ENCODE data around the gene UBE2M.
"Not testable (repeated sequence)": the region's sequence is repeated elsewhere in the genome, so short reads cannot be mapped to it uniquely, and the experiment has no call there.

UBE2M gene

DNA sequence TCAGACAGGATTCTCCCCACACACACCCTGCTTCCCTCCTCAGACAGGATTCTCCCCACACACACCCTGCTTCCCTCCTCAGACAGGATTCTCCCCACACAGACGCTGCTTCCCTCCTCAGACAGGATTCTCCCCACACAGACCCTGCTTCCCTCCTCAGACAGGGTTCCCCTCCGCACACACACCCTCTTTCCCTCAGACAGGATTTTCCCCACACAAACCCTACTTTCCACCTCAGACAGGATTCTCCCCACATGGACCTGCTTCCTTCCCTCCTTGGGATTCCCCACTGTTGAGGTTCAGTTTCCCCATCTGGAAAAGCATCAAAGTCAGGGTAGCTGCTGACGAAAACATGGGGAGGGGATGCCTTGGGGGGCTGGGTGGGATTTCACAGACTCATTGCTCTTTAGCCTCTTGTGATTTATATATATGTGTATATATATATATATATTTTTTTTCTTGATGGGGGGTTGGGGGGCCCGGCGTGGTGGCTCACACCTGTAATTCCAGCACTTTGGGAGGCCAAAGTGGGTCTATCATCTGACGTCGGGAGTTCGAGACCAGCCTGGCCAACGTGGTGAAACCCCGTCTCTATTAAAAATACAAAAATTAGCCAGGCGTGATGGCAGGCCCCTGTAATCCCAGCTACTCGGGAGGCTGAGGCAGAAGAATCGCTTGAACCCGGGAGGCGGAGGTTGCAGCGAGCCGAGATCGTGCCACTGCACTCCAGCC is 15.6 kb downstream of the UBE2M start:
- DNase-seq (ENCODE audit: low read depth in 2 of 2, low spot score in 1 of 2), result not testable (repeated sequence)

DNA sequence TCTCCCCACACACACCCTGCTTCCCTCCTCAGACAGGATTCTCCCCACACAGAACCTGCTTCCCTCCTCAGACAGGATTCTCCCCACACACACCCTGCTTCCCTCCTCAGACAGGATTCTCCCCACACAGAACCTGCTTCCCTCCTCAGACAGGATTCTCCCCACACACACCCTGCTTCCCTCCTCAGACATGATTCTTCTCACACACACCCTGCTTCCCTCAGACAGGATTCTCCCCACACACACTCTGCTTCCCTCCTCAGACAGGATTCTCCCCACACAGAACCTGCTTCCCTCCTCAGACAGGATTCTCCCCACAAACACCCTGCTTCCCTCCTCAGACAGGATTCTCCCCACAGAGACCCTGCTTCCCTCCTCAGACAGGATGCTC is 19.2 kb downstream of the UBE2M start:
- DNase-seq (ENCODE audit: low read depth in 2 of 2, low spot score in 1 of 2), result not testable (repeated sequence)

DNA sequence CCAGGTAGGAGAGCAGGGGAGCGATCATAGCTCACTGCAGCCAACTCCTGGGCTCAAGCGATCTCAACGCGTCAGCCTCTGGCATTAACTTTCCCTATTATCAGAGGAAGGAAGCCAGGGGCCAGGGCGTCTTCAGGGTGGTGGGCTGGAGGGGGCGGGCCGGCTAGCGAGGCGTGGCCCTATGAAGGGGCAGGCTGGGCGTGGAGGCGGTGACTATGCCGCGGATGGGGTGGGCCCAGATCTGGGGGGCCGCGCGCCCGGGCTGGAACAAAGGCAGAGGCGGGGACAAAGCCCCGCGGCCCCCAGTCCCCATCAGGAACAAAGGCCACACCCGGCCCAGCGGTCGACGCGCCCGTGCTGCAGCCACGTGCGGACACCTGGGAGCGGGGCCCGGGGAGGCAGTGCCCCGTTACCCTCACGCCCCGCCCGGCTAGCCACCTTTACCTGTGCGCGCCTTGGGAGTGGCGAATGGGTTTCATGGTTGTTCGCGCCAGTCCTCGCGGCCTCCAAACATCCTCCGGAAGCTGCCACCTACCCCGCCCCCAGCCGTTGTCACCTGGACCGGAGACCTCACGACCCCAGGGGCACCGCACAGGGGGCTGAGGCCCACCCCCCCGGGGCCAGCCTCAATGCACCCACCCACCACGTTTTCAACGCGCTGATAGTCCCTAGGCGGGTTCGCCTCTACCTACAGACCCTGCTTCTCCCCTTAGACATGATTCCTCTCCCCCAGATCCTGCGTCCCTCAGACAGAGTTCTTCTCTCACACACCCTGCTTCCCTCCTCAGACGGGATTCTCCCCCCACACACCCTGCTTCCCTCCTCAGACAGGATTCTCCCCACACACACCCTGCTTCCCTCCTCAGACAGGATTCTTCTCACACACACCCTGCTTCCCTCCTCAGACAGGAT is 19.9 kb downstream of the UBE2M start:
- no peak for DNase-seq (ENCODE audit: low read depth in 2 of 2, low spot score in 1 of 2)

- DNase-seq (ENCODE audit: low read depth in 2 of 2, low spot score in 1 of 2), result no peak
Observed at GRCh38 chr19:58536852-58537798, 21.3 kb downstream of the UBE2M start.

DNA sequence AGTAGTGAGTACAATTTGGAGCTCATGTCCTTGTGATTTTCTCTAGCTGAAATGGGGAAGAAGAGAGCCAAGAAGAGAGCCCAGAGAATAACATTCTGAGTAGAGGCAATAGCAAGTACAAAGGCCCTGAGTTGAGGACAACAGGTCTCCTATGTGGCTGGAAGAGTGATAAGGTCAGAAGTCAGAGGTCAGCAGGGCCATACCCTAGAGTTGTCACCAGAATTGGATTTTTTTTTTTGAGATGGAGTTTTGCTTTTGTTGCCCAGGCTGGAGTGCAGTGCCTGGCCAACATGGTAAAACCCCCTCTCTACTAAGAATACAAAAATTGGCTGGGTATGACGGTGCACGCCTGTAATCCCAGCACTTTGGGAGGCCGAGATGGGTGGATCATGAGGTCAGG is 22.6 kb downstream of the UBE2M start:
- DNase-seq (ENCODE audit: low read depth in 2 of 2, low spot score in 1 of 2), result no peak

DNA sequence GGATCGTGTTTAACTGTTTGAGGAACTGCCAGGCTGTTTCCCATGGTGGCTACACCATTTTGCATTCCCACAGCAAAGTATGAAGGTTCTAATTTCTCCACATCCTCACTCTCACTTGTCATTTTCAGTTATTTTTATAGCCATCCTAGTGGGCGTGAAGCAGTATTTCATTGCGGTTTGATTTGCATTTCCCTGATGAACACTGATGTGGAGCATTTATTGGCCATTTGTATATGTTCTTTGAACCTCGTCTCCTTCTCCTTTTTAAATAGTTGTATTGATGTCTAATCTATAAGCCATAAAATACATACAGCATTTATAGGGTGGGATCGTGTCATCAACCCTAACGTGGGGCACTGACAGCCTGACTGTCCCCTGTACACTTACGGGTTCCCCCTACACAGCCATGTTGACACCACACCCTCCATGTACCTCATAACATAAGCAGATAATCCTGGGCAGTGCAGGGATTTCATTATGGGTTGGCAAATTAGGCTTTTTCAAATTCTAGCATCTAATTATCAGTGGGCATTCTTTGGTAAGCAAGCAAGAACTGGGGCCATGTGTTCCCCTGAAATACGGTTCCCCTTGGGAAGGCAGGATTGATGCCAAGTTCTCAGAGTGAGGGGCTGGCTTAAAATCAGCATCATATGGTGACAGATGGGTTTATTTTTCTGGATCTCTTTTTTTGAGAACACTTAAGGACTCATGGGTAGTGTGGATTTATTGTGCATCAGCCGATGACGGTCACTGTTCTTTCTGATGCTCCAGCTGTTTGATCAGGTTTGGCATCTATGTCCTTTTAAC is 27.2 kb downstream of the UBE2M start:
- DNase-seq (ENCODE audit: low read depth in 2 of 2, low spot score in 1 of 2), result no peak

GRCh38 chr19:58529405-58529804 is 29.0 kb downstream of the UBE2M start:
- no peak for DNase-seq (ENCODE audit: low read depth in 2 of 2, low spot score in 1 of 2)

- DNase-seq (ENCODE audit: low read depth in 2 of 2, low spot score in 1 of 2), result no peak
Observed at GRCh38 chr19:58522709-58523108, 35.7 kb downstream of the UBE2M start.

GRCh38 chr19:58521651-58522050 is 36.8 kb downstream of the UBE2M start:
- no peak for DNase-seq (ENCODE audit: low read depth in 2 of 2, low spot score in 1 of 2)

DNA sequence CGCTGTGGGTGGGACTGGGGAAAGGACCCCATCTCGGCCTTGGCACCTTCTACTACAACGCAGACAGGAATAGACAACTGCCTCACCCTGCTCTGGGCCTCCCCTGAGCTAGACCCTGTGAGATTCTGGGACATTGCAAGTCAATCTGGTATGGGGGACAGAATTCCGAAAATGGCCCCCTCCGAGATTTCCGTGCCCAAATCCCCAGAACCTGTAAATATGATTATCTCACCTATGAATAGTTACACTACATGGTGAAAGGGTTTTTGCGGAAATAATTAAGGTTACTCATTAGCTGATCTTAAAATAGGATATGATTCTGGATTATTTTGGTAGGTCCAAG is 38.2 kb downstream of the UBE2M start:
- DNase-seq (ENCODE audit: low read depth in 2 of 2, low spot score in 1 of 2), result no peak

DNA sequence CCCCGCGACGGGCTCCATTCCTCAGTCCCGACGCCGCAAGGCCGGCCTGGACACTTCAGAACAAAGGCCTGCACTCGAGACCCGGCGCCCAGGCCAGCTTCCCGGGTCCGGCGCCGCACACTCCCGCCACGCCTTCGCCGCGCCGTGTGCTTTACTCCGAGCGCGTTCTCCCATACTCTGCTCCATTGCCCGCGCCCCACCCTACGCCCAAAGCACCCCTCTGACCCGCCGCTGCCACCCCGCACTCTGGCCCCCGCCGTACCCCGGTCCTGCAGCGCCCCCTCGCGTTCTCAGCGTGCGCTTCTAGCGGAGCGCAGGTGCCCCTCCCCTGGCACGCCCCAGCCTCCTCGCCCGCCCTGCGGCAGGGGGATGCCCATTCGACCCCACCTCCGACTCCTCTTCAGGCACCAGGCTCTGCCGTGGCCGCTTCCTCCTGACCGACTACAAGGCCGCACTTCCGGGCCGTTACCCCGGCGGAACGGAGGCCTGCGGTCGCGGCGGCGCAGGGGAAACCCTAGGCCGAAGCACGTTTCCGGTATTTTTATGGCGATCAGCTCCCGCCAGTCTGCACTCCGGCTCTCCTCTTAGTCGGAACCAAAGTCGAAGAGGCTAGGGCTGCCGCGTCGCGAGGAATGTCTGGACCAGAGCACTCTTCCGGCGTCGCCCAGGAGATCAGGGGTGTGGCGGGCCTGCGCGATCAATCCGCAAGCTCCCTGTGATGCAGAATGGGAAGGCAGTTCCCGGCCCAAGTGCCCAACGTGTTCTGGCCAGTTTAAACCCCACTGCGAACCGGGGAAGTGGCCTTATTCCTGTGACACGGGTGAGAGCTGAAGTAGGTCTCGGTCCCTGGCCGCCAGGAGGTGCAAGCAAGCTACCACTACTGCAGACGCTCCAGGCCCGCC is 38.8 kb downstream of the UBE2M start, which contains the start of gene ZBTB45:
TSS of gene ZBTB45 (minus strand) at position 456 of the 902 bp plus-strand sequence. CDS start 2,137 bp downstream, outside the sequence.
- peak; percentile 69 to 74 for DNase-seq (ENCODE audit: low read depth in 2 of 2, low spot score in 1 of 2)

DNA sequence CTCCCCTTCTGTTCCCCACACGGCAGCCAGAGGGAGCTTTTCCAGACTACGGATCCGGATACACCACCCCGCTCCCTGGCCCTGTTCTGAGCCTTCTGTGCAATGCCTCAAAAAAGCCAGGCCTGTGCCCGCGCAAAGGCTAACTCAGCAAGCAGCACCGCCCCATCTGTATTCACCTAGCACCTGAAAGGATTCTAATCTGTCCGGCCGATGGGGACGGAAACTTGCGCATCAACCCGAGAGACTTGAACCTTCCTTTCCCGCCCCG is 39.4 kb downstream of the UBE2M start:
- DNase-seq (ENCODE audit: low read depth in 2 of 2, low spot score in 1 of 2), result no peak

DNA sequence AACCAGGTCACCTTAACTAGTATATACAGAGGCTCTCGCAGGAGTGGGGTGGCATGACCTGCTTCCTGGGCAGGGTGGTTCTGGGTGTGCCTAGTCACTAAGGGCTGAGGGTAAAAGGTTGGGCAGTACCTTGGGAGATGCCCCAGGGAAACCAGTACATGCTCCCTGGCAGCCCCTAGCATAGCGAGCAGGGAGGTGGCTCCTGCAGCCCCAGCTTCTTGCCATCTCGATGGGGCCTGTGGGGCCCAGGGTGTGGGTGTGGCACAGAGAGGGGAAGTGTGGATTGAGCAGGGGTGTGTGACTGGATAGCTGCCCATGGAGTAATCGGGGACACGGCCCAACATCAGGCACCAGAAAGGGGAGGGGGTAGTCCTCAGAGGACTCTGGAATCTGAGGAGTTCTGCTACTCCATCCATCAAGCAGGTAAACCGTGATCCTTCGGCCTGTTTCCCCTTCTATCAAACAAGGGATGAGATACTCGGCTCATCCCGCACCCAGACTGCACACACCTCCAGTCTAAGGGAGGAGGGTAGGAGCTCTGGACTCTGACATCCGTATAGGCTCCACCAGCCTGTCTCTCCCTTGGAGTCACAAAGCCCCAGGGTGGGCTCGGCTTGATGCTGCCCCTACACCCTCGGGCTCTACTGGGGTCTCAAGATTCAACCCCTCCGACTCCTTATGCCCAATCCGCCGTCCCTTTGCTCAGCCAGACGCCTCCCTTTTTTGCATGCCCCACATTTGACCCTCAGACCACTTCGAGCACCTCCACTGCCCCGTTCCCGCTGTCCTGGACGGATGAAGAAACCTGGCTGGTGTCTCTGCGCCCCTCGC is 39.9 kb downstream of the UBE2M start:
- no peak for DNase-seq (ENCODE audit: low read depth in 2 of 2, low spot score in 1 of 2)

- DNase-seq (ENCODE audit: low read depth in 2 of 2, low spot score in 1 of 2), result no peak
Observed at GRCh38 chr19:58516964-58517833, 41.2 kb downstream of the UBE2M start.

DNA sequence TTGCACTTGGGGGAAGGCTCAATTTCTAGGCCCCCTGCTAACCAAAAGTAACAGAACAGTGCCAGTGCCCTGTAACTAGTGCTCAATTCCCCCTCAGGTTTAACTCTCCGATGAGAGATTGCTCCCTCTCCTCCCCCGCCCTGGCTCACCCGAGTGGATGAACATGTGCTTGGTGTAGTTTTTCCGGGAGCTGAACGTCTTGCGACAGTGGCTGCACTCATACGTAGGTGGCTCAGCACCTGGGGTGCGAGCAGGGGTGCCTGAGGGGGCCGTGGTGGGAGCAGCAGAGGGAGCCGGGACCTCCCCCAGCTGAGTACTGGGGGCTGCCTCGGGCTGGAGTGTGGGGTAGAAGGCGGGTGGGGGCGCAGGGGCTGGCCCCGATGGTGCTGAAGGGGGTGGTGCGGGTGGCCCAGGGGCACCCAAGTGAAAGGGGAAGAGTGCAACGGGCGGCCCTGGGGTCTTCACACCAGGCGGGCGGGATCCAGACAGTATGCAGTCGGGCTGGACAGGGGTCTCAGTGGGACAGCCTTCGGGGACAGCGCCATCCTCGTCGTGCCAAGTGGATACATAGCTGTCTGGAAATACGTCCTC is 42.1 kb downstream of the UBE2M start:
- DNase-seq (ENCODE audit: low read depth in 2 of 2, low spot score in 1 of 2), result no peak

GRCh38 chr19:58515259-58515658 is 43.2 kb downstream of the UBE2M start:
- DNase-seq (ENCODE audit: low read depth in 2 of 2, low spot score in 1 of 2), result no peak

GRCh38 chr19:58514564-58515022 is 43.8 kb downstream of the UBE2M start:
- DNase-seq (ENCODE audit: low read depth in 2 of 2, low spot score in 1 of 2), result no peak

Data from stimulated activated CD8-positive, alpha-beta memory T cell treated with anti-CD3 and anti-CD28 coated beads, Interleukin-4, amount 100 ng/mL, for 1 hour (primary cell).